ENCODE measurements around the gene TMSB4Y. TPM values are rescaled to one million over a fixed set of nuclear protein-coding genes. Genes with fewer than 3 reads are reported as not detected.

Gene TMSB4Y
- total RNA-seq (ENCODE audit: unreplicated experiment): 4.2 TPM
- long read RNA-seq, partial matches to known transcripts: 0 of 4 reads
- long read RNA-seq, other reads (novel, unspliced or antisense): 0 of 4 reads

- H3K27me3 Mint-ChIP-seq (ENCODE audit: unreplicated experiment): peaks cover 2% of the 10 kb centered on the region
- H3K4me3 Mint-ChIP-seq (ENCODE audit: unreplicated experiment): peak within 1 kb of the TSS; percentile 95
- no peaks in the 10 kb centered on the region for H3K36me3 Mint-ChIP-seq (ENCODE audit: low read depth, unreplicated experiment)
- no peaks in the 10 kb centered on the region for H3K9me3 Mint-ChIP-seq (ENCODE audit: unreplicated experiment)
- peak within 1 kb of the TSS; percentile 97 for H3K27ac Mint-ChIP-seq (ENCODE audit: unreplicated experiment)
- peak; percentile 66 for DNase-seq (ENCODE audit: low spot score)
- no peak for TF ChIP-seq CTCF (IDR thresholded peaks at IDR 0.05; ENCODE audit: unreplicated experiment)
- no peaks in the 10 kb centered on the region for H3K4me1 Mint-ChIP-seq (ENCODE audit: unreplicated experiment)
Measured at GRCh38 chrY:13703568-13703968, at the start of gene TMSB4Y. Gene TMSB4Y, plus strand, starts transcription at chrY:13703899.

- Mint-ChIP-seq H3K36me3 (ENCODE audit: low read depth, unreplicated experiment) (no peaks in the 10 kb centered on the region), H3K4me3 (ENCODE audit: unreplicated experiment) (no peak overlapping the region), H3K4me1 (ENCODE audit: unreplicated experiment) (no peaks in the 10 kb centered on the region), H3K27me3 (ENCODE audit: unreplicated experiment) (no peaks in the 10 kb centered on the region), H3K9me3 (ENCODE audit: unreplicated experiment) (no peaks in the 10 kb centered on the region), H3K27ac (ENCODE audit: unreplicated experiment) (no peak overlapping the region)
- DNase-seq (ENCODE audit: low spot score): no peak
- no peak for TF ChIP-seq CTCF (IDR thresholded peaks at IDR 0.05; ENCODE audit: unreplicated experiment)
Measured at GRCh38 chrY:13664162-13664561, 39.5 kb upstream of the TMSB4Y start.

- H3K4me1 Mint-ChIP-seq (ENCODE audit: unreplicated experiment): no peaks in the 10 kb centered on the region
- no peak overlapping the region for H3K4me3 Mint-ChIP-seq (ENCODE audit: unreplicated experiment)
- no peak for TF ChIP-seq CTCF (IDR thresholded peaks at IDR 0.05; ENCODE audit: unreplicated experiment)
- H3K27me3 Mint-ChIP-seq (ENCODE audit: unreplicated experiment): no peaks in the 10 kb centered on the region
- no peaks in the 10 kb centered on the region for H3K36me3 Mint-ChIP-seq (ENCODE audit: low read depth, unreplicated experiment)
- no peak for DNase-seq (ENCODE audit: low spot score)
- H3K9me3 Mint-ChIP-seq (ENCODE audit: unreplicated experiment): no peaks in the 10 kb centered on the region
- H3K27ac Mint-ChIP-seq (ENCODE audit: unreplicated experiment): no peak overlapping the region
Measured at GRCh38 chrY:13671122-13671521, 32.6 kb upstream of the TMSB4Y start.

- Mint-ChIP-seq H3K36me3 (ENCODE audit: low read depth, unreplicated experiment) (no peaks in the 10 kb centered on the region), H3K4me3 (ENCODE audit: unreplicated experiment) (no peak overlapping the region), H3K27ac (ENCODE audit: unreplicated experiment) (no peak overlapping the region), H3K27me3 (ENCODE audit: unreplicated experiment) (peaks cover 2% of the 10 kb centered on the region), H3K9me3 (ENCODE audit: unreplicated experiment) (no peaks in the 10 kb centered on the region), H3K4me1 (ENCODE audit: unreplicated experiment) (no peaks in the 10 kb centered on the region)
- no peak for DNase-seq (ENCODE audit: low spot score)
- TF ChIP-seq CTCF (IDR thresholded peaks at IDR 0.05; ENCODE audit: unreplicated experiment): no peak
Measured at GRCh38 chrY:13702276-13702675, 1.4 kb upstream of the TMSB4Y start.

GRCh38 chrY:13704121-13704930 lies 627 bp downstream of the TMSB4Y start:
- Mint-ChIP-seq H3K27me3 (ENCODE audit: unreplicated experiment) (peaks cover 2% of the 10 kb centered on the region), H3K27ac (ENCODE audit: unreplicated experiment) (peak overlapping the region; percentile 97), H3K4me1 (ENCODE audit: unreplicated experiment) (no peaks in the 10 kb centered on the region), H3K36me3 (ENCODE audit: low read depth, unreplicated experiment) (no peaks in the 10 kb centered on the region), H3K9me3 (ENCODE audit: unreplicated experiment) (no peaks in the 10 kb centered on the region), H3K4me3 (ENCODE audit: unreplicated experiment) (peak overlapping the region; percentile 95)
- DNase-seq (ENCODE audit: low spot score): peak; percentile 31
- no peak for TF ChIP-seq CTCF (IDR thresholded peaks at IDR 0.05; ENCODE audit: unreplicated experiment)
